ENCODE results near the gene MED25.

MED25 gene

GRCh38 chr19:49873834-49874233 is 55.7 kb downstream of the MED25 start:
- DNase-seq (ENCODE audit: low spot score): no peak

GRCh38 chr19:49874503-49875157 is 56.5 kb downstream of the MED25 start:
- DNase-seq (ENCODE audit: low spot score): no peak

GRCh38 chr19:49875177-49875576 is 57.1 kb downstream of the MED25 start:
- DNase-seq (ENCODE audit: low spot score): no peak

- DNase-seq (ENCODE audit: low spot score): peak; percentile 55
Measured at GRCh38 chr19:49875857-49876421, 57.9 kb downstream of the MED25 start.

- peak; percentile 99 for DNase-seq (ENCODE audit: low spot score)
Measured at GRCh38 chr19:49876422-49877019, 58.4 kb downstream of the MED25 start.

- peak; percentile 100 for DNase-seq (ENCODE audit: low spot score)
Measured at GRCh38 chr19:49877020-49877878, 59.2 kb downstream of the MED25 start, which contains the start of the genes AKT1S1 and TBC1D17. Gene AKT1S1 (minus strand): TSS chr19:49877355. CDS start chr19:49873295, 4,060 bp downstream. Gene TBC1D17 (plus strand): TSS chr19:49877702. CDS start chr19:49877724, 22 bp downstream.

- peak; percentile 98 for DNase-seq (ENCODE audit: low spot score)
Measured at GRCh38 chr19:49877879-49878743, 60.0 kb downstream of the MED25 start.

- no peak for DNase-seq (ENCODE audit: low spot score)
Measured at GRCh38 chr19:49878744-49879070, 60.6 kb downstream of the MED25 start.

GRCh38 chr19:49879243-49879963 is 61.3 kb downstream of the MED25 start:
- DNase-seq (ENCODE audit: low spot score): no peak

- no peak for DNase-seq (ENCODE audit: low spot score)
Measured at GRCh38 chr19:49880162-49880869, 62.2 kb downstream of the MED25 start.

GRCh38 chr19:49881186-49881585 is 63.1 kb downstream of the MED25 start:
- DNase-seq (ENCODE audit: low spot score): no peak

GRCh38 chr19:49881672-49882394 is 63.7 kb downstream of the MED25 start:
- no peak for DNase-seq (ENCODE audit: low spot score)

- DNase-seq (ENCODE audit: low spot score): no peak
Measured at GRCh38 chr19:49882643-49883042, 64.6 kb downstream of the MED25 start.

GRCh38 chr19:49883094-49883493 is 65.0 kb downstream of the MED25 start:
- DNase-seq (ENCODE audit: low spot score): no peak

GRCh38 chr19:49884109-49884508 is 66.0 kb downstream of the MED25 start:
- DNase-seq (ENCODE audit: low spot score): no peak

GRCh38 chr19:49884760-49885159 is 66.7 kb downstream of the MED25 start:
- no peak for DNase-seq (ENCODE audit: low spot score)

Data from globus pallidus (tissue), 1 donor.